Liver (tissue), 9 donors: ENCODE results near the gene ALDH7A1. TPM values are rescaled to one million over a fixed set of nuclear protein-coding genes. Genes with fewer than 3 reads are reported as not detected.

Source experiments
- DNase-seq: peaks from one replicate; pipeline ENCODE4 v3.0.0-alpha.2; 2017; ENCODE audit warnings: low spot score
- H3K27ac ChIP-seq, 2 donors: one replicate each; pipeline ENCODE4 v1.7.0; 2013; ENCODE audit warnings: inconsistent platforms in 2 of 2, low read length in 2 of 2, control low read depth in 1 of 2, low read depth in 1 of 2, mild to moderate bottlenecking in 1 of 2
- H3K27me3 ChIP-seq, 4 donors: one replicate each; pipeline versions ENCODE4 v1.6.1 to v1.7.0; 2013; ENCODE audit warnings: low read length in 3 of 4, inconsistent platforms in 1 of 4, mild to moderate bottlenecking in 1 of 4, moderate library complexity in 1 of 4; ENCODE audit not compliant: control insufficient read depth in 4 of 4, insufficient read depth in 4 of 4
- H3K36me3 ChIP-seq, 4 donors: one replicate each; pipeline versions ENCODE4 v1.6.1 to v1.7.0; 2013; ENCODE audit warnings: low read length in 3 of 4, mild to moderate bottlenecking in 3 of 4, low read depth in 1 of 4, moderate library complexity in 1 of 4; ENCODE audit not compliant: control insufficient read depth in 4 of 4, insufficient read depth in 3 of 4
- H3K4me1 ChIP-seq, 4 donors: one replicate each; pipeline versions ENCODE4 v1.6.1 to v1.7.0; 2013; ENCODE audit warnings: low read length in 3 of 4, mild to moderate bottlenecking in 3 of 4, moderate library complexity in 1 of 4; ENCODE audit not compliant: control insufficient read depth in 4 of 4, insufficient read depth in 4 of 4
- H3K4me3 ChIP-seq, 3 donors: one replicate each; pipeline versions ENCODE4 v1.6.1 to v1.7.0; 2013; ENCODE audit warnings: low read length in 3 of 3, control low read depth in 1 of 3, low read depth in 1 of 3, mild to moderate bottlenecking in 1 of 3
- H3K9ac ChIP-seq, 2 donors: one replicate each; pipeline ENCODE4 v1.7.0; 2013; ENCODE audit warnings: low read length in 2 of 2, mild to moderate bottlenecking in 2 of 2, moderate library complexity in 2 of 2, control low read depth in 1 of 2, low read depth in 1 of 2
- H3K9me3 ChIP-seq, 4 donors: one replicate each; pipeline versions ENCODE4 v1.6.1 to v1.7.0; 2013; ENCODE audit warnings: low read length in 3 of 4; ENCODE audit not compliant: control insufficient read depth in 4 of 4
- ATF3 ChIP-seq: IDR thresholded peaks from 2 replicates; pipeline ENCODE4 v1.6.1; 2016; ENCODE audit warnings: antibody characterized with exemption
- EGR1 ChIP-seq, 2 donors: IDR thresholded peaks; 2 replicates each; pipeline ENCODE4 v1.6.1; 2016 to 2018; ENCODE audit warnings: antibody characterized with exemption in 2 of 2, low read depth in 2 of 2
- FOXA1 ChIP-seq: IDR thresholded peaks from 2 replicates; pipeline ENCODE4 v1.6.1; 2016; ENCODE audit warnings: antibody characterized with exemption
- FOXA2 ChIP-seq: IDR thresholded peaks from 2 replicates; pipeline ENCODE4 v1.6.1; 2016; ENCODE audit warnings: antibody characterized with exemption
- GABPA ChIP-seq, 2 donors: IDR thresholded peaks in 1 of 2; conservative IDR thresholded peaks in 1 of 2; 2 replicates each; pipeline ENCODE4 v1.6.1; 2016; ENCODE audit warnings: antibody characterized with exemption in 2 of 2, mild to moderate bottlenecking in 1 of 2, moderate library complexity in 1 of 2
- HNF4A ChIP-seq, 2 donors: conservative IDR thresholded peaks; 2 replicates each; pipeline ENCODE4 v1.6.1; 2016; ENCODE audit warnings: antibody characterized with exemption in 2 of 2, mild to moderate bottlenecking in 2 of 2
- HNF4G ChIP-seq: IDR thresholded peaks from 2 replicates; pipeline ENCODE4 v1.6.1; 2016; ENCODE audit warnings: antibody characterized with exemption
- JUND ChIP-seq, 2 donors: IDR thresholded peaks; 2 replicates each; pipeline ENCODE4 v1.6.1; 2016; ENCODE audit warnings: antibody characterized with exemption in 2 of 2
- NR2F2 ChIP-seq: IDR thresholded peaks from 2 replicates; pipeline ENCODE4 v1.6.1; 2016; ENCODE audit warnings: antibody characterized with exemption
- RAD21 ChIP-seq, 2 donors: IDR thresholded peaks; 2 replicates each; pipeline ENCODE4 v1.6.1; 2016; ENCODE audit warnings: antibody characterized with exemption in 2 of 2, mild to moderate bottlenecking in 2 of 2
- REST ChIP-seq: IDR thresholded peaks from 2 replicates; pipeline ENCODE4 v1.6.1; 2016; ENCODE audit warnings: antibody characterized with exemption, mild to moderate bottlenecking
- RXRA ChIP-seq, 2 donors: IDR thresholded peaks; 2 replicates each; pipeline ENCODE4 v1.6.1; 2017 to 2018; ENCODE audit warnings: antibody characterized with exemption in 2 of 2, mild to moderate bottlenecking in 1 of 2
- TAF1 ChIP-seq: conservative IDR thresholded peaks from 2 replicates; pipeline ENCODE4 v1.6.1; 2016; ENCODE audit warnings: antibody characterized with exemption, mild to moderate bottlenecking
- YY1 ChIP-seq: IDR thresholded peaks from 2 replicates; pipeline ENCODE4 v1.6.1; 2016; ENCODE audit warnings: antibody characterized with exemption, mild to moderate bottlenecking
- WGBS: extraction: QIAGEN DNeasy Blood & Tissue Kit; methylation state at CpG from one replicate; pipeline ENCODE4 v1.1.7; 2013; 5-methylcytosine and 5-hydroxymethylcytosine counted together
- polyA plus RNA-seq, 2 donors: library from polyadenylated mRNA; stranded (reverse) in 1 of 2; unstranded in 1 of 2; fragments of 200-250 nt in 1 of 2; fragments of >200 nt in 1 of 2; fragmentation: Nextera tagmentation in 1 of 2; extraction: Ambion mirVana in 1 of 2; gene quantifications; one replicate each; pipeline versions ENCODE4 v1.2.1 to v1.2.3, GENCODE V29; 2013 to 2015
- total RNA-seq, 2 donors: library from RNA; depleted of rRNA; stranded (reverse); fragments of >200 nt; gene quantifications; one replicate each; pipeline ENCODE4 v1.2.3, GENCODE V29; 2014
- TF ChIP-seq, protein P1 (sequence below): IDR thresholded peaks from 2 replicates; pipeline ENCODE4 v1.6.1; 2016; ENCODE audit warnings: antibody characterized with exemption
- donor health status: healthy.
- donor health status: healthy.
- donor health status: healthy.
- donor health status: healthy.
- donor health status: healthy.

Gene ALDH7A1
- total and polyA plus RNA-seq, 4 donors, result 47.7 to 86.9 (median 58.4) TPM

GRCh38 chr5:126483156-126483555 is 111.9 kb downstream of the ALDH7A1 start:
- WGBS, result 55% methylated on average over 3 of the region's 3 CpGs
- Histone ChIP-seq H3K27me3 (no peaks in the 10 kb centered on the region), H3K4me1 (peaks cover 0 to 2% (median 0%) of the 10 kb centered on the region in 4 donors), H3K4me3 (no peak overlapping the region), H3K36me3 (peaks cover 9 to 82% (median 66%) of the 10 kb centered on the region in 4 donors), H3K9ac (no peak overlapping the region), H3K27ac (no peak overlapping the region), H3K9me3 (no peaks in the 10 kb centered on the region)
- TF ChIP-seq FOXA1 (no peak), JUND (IDR thresholded peaks at IDR 0.05) (no peak), RXRA (IDR thresholded peaks at IDR 0.05) (no peak)
- DNase-seq, result no peak

- H3K36me3 ChIP-seq, result peaks cover 9 to 79% (median 64%) of the 10 kb centered on the region in 4 donors
Measured at GRCh38 chr5:126482591-126482990, 112.4 kb downstream of the ALDH7A1 start.

DNA sequence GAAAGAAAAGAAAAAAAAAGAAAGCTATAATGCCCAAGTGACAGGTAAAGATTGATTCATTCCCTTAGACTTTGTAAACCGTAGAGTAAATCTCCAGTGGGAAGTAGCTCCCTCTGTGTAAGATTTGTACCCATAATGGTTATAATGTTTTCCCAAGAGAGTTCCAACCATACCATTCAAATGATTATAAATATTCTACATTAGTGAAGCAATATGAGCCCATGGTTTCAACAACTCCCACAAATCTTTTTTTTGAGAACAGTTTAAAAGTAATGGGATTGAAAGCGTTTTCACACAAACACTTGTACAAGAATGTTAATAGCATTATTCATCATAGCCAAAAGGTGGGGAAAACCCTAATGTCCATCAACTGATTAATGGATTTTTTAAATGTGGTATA is 113.8 kb downstream of the ALDH7A1 start:
- Histone ChIP-seq H3K9me3 (no peaks in the 10 kb centered on the region), H3K27me3 (no peaks in the 10 kb centered on the region), H3K27ac (no peak overlapping the region), H3K36me3 (peaks cover 9 to 67% (median 51%) of the 10 kb centered on the region in 4 donors), H3K4me1 (peaks cover 0 to 2% (median 0%) of the 10 kb centered on the region in 4 donors), H3K4me3 (no peak overlapping the region), H3K9ac (no peak overlapping the region)
- 96% methylated on average over 2 of the region's 2 CpGs for WGBS
- DNase-seq, result no peak
- TF ChIP-seq, protein P1, sequence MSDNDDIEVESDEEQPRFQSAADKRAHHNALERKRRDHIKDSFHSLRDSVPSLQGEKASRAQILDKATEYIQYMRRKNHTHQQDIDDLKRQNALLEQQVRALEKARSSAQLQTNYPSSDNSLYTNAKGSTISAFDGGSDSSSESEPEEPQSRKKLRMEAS, result no peak
- TF ChIP-seq ATF3 (no peak), HNF4A (conservative IDR thresholded peaks at IDR 0.05) (no peak), HNF4G (no peak), NR2F2 (no peak), RAD21 (IDR thresholded peaks at IDR 0.05) (no peak), RXRA (IDR thresholded peaks at IDR 0.05) (no peak), REST (no peak), JUND (IDR thresholded peaks at IDR 0.05) (no peak), FOXA2 (no peak), YY1 (no peak), GABPA (IDR thresholded peaks at IDR 0.05 in 1 of 2, conservative IDR thresholded peaks at IDR 0.05 in 1 of 2) (no peak), FOXA1 (no peak)

More at GRCh38 chr5:126482591-126482990, 112.4 kb downstream of the ALDH7A1 start:
- 98% methylated on average over 1 of the region's 1 CpG for WGBS
- no peaks in the 10 kb centered on the region for H3K27me3 ChIP-seq
- H3K4me1 ChIP-seq, result peaks cover 0 to 2% (median 0%) of the 10 kb centered on the region in 4 donors
- H3K9me3 ChIP-seq, result no peaks in the 10 kb centered on the region
- H3K9ac ChIP-seq, result no peak overlapping the region
- H3K27ac ChIP-seq, result no peak overlapping the region
- no peak for DNase-seq
- TF ChIP-seq FOXA1 (no peak), TAF1 (no peak), REST (no peak), EGR1 (IDR thresholded peaks at IDR 0.05; ENCODE audit: low read depth in 2 of 2) (no peak), GABPA (IDR thresholded peaks at IDR 0.05 in 1 of 2, conservative IDR thresholded peaks at IDR 0.05 in 1 of 2) (no peak)
- H3K4me3 ChIP-seq, result no peak overlapping the region
